GM21390 (cell line): ENCODE measurements around the gene RILPL2.
A peak's percentile ranks its signal among the peaks of the same experiment; 100 is the strongest.
"Not testable (repeated sequence)": the region's sequence is repeated elsewhere in the genome, so short reads cannot be mapped to it uniquely, and the experiment has no call there.

Experiments used
- ATAC-seq: cut with Tn5 transposase; IDR thresholded peaks from one replicate; pipeline ENCODE4 v1.9.1; 2021; ENCODE audit not compliant: unreplicated experiment

RILPL2 gene, protein sequence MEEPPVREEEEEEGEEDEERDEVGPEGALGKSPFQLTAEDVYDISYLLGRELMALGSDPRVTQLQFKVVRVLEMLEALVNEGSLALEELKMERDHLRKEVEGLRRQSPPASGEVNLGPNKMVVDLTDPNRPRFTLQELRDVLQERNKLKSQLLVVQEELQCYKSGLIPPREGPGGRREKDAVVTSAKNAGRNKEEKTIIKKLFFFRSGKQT

DNA sequence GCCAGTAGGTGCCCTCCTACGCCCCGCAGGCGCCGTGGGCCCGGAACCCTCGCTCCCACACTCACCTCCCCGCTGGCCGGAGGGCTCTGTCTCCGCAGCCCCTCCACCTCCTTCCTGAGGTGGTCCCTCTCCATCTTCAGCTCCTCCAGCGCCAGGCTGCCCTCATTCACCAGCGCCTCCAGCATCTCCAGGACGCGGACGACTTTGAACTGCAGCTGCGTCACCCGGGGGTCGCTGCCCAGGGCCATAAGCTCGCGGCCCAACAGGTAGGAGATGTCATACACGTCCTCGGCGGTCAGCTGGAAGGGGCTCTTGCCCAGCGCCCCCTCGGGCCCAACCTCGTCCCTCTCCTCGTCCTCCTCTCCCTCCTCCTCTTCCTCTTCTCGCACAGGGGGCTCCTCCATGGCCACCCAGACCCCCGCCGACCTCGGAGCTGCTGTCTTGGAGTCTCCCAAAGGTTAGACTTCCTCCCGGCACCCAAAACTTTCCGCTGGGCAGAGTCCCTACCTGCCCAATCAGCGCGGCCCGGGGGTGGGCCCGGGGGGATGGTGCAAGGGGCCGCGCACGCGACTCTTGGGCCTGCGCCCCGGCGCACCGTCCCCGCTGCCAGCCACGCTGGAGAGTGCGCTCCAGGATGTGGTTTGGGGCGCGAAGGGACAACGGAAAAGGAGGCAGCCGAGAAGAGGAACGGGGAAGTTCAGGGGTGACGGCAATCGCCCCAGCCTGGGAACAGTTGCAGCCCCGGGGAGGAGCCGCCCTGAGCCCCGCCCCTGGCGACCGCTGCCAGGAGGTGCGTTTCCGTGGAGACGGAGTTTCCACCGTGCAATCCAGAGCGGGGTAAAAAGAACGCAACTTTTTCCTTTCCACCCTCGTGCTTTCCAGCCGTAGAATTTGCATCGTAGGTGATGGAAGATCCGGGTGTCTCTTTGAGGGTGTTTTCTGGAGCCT lies at the start of gene RILPL2:
Gene RILPL2, minus strand, starts transcription at position 668 of the 948 bp plus-strand sequence. Its CDS starts 264 bp downstream, at position 404.
- peak; percentile 78 for ATAC-seq

DNA sequence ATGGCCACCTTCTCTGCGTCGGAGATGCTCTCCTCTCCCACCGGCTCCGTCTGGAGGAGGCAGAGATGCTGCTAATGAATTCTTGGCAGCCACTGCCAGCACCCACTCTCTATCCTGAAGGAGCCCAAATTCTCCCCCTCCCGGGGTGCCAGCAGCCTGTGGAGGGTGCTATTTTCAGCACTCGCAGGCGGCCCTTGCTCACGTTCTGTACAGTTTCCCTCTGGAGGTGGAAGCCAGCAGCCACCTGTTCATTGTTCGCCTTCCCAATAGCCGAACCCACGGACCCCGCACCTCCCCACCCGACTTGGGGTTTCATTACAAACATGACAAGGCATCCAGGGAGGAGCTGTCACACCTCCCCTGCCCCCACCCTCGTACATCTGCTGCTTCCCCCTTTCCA lies 49.3 kb upstream of the RILPL2 start:
- ATAC-seq = no peak

DNA sequence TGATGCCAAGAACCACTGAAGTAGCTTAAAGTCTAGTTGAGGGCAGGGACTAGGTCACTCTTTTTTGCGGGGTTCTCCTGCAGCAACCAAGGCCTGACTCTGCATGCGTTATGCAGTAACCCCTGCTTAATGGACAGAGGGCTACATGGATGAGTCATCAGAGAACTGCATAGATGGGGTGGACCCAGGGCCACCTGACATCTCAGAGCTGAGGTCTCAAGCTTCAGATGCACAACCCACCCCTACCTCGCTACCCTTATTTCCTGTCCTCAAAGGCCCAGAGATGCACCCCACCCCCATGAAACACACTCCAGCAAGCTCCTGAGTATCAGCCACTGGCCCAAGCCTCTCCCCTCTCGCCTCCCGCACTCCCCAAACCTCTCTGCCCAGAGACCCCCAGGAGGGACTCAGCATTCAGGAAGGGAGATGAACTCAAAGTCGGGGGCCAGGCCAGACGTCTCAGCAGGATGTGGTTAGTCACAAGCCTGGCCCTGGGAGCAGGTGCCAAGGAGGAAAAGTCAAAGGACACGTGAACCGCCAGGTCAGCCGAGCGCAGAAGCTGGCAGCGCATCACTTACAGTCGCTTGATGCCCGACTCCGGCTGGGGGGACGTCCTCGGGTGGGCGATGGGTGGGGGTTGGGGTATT lies 47.2 kb upstream of the RILPL2 start:
- ATAC-seq = no peak

DNA sequence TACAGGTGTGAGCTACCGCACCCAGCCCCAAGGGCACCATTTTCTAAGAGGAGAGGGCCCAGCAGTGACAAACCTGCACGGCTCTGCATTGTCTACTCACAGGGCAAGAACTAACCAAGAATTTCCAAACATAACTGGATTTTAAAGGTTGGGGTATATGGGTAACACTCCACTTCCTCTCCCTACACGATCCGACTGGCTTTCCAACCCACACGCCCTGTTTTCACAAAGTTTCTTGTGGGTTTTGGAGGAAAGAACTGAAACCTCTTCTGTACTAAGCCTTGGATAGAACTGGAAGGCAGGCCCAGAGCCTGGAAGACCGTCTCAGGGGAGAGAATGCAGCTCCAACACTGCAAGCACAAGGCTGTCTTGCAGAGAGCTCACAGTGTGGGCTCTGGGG lies 46.4 kb upstream of the RILPL2 start:
- ATAC-seq = no peak

DNA sequence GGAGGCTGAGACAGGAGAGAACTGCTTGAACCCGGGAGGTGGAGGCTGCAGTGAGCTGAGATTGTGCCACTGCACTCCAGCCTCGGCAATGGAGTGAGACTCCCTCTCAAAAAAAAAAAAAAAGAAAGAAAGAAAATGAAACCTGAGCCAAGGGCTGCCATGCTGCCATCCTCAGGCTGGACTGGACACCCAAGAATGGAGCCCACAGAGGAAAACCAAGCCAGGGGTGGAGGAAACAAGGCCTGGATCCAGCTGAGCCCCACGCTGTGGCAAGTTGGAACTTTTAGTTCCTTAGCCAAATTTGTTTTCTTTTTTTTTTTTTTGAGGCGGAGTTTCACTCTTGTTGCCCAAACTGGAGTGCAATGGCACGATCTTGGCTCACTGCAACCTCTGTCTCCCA lies 44.8 kb upstream of the RILPL2 start:
- not testable (repeated sequence) for ATAC-seq

DNA sequence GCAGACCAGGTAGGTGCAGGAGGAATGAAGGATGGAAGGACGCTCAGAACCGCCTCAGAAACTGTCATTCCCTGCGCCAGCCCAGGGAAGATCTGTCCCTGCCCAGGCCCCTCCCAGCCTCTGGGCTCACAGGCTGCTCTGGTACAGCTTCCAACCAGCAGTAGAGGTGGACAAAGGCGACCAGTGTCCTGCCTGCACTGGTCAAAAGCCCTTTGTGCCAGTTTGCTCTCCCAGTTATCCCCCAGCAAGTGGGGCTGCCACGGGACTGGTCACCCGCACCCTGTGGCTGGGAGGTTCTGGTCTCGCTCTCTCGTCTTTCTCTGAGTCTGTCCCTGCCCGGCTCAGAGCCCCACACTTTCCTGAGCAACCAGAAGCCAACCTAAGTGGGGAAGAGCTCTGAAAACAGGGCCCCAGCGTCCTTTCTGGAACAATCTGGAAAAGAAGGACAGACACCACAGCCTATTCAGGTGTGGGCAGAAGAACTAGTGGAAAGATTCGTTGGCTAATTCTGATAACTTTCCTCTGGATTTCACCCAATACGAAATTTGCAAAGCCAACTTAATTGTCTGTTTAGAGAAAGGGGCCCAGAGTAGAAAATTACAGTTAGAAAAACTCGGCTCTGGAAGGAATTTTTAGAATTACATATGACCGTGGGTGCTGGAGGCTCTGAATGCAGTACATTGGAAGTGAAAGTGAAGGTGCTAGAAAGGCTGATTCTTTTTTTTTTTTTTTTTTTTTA lies 43.1 kb upstream of the RILPL2 start:
- no peak for ATAC-seq

DNA sequence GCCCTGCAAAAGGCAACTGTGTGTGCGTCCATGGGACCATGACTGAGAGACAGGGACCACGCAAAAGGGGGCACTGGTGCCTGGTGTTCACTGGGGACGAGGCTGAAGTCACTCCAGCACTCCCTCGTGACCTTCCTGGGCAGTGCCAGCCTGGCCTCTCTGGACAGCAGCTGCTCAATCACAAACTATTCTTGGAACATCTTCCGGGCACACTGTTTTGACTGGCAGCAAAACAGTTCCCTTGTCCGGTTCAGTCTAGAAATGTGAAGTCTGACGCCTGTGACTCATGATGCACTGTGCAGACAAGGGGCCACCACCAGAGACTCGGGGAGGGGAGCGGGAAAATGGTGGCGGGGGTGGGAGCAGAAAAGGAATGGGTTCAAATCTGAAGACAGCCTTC lies 42.3 kb upstream of the RILPL2 start:
- ATAC-seq = no peak

DNA sequence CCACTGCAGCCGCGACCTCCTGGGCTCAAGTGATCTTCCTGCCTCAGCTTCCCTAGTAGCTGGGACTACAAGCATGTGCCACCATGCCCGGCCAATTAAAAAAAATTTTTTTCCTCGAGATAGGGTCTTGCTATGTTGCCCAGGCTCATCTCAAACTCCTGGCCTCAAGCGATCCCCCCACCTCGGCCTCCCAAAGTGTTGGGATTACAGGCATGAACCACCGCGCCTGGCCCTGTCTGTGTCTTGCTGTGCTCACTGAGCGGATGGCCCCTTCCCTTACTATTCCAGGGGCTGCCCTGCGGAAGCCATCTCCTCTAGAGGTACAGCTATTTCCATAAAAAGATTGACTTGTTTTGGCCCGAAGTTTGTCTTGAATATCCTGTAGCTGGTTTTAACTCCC lies 41.6 kb upstream of the RILPL2 start:
- ATAC-seq = no peak

DNA sequence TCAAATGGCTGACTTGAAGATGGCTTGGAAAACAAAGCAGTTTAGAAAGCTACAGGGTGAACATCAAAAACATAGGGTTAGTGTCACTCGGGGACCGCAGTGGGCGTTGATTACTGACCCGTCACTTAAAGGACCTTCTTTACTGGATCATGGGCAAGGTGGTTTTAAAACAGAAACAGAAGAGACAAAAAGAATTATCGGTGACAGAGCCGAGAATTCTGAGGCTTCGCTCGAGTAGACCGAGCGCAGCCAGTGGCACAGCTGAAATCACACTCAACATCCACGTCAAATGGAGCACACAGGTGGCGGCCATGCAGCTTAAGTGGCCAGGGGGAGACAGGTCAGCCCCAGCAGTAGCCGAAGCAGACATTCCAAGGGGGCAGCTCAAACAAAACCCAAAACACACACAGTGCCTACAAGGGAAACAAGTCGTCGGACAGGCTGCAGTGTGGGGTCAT lies 38.8 kb upstream of the RILPL2 start:
- no peak for ATAC-seq

DNA sequence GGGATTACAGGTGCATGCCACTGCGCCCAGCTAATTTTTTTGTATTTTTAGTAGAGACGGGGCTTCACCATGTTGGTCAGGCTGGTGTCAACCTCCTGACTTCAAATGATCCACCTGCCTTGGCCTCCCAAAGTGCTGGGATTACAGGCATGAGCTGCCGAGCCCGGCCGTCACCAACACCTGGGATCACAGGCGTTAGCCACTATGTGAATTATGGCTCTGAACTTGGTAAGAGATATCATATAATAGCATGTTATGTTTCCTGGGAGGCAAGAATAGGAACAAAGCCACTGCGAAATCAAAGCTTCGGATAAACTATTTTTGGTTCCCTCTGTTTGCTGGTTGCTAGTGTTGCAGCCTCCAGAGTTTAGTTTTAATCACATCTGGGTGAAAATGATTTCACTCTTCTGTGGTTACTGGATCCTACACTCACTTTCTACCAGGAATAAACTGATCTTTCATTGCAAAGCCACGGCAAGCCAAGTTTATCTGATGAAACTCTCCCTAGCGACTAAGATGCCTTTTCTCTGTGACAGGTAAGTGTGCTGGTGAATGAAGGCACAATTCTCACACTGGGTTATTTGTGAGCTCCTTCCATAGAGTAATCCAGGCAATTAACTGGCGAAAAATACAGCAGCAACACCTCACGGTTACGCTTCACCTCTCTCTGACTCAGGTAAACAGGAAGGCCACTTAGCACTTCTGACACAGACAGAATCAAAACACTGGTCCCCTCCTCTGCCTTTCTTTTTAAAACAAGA lies 38.2 kb upstream of the RILPL2 start:
- ATAC-seq = no peak

DNA sequence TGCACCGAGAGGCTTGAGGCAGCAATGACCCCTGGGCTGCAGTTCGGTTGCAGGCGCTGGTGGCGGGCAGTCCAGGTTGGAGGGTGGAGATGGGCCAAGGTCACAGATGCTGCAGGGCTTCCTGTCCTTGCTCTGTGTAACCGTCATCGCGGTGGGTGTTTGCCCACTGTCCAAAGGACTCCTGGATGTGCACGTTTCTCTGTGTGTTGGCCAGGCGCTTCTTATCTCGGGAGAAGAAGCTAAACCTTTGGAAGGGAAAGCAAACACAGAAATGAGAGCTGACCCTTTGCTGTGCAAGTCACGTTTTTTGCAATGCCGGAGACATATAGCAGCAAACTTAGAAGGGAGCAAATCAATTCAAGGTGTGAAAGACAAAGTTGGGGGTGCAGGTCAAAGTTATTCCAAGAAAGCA lies 36.0 kb upstream of the RILPL2 start:
- no peak for ATAC-seq

DNA sequence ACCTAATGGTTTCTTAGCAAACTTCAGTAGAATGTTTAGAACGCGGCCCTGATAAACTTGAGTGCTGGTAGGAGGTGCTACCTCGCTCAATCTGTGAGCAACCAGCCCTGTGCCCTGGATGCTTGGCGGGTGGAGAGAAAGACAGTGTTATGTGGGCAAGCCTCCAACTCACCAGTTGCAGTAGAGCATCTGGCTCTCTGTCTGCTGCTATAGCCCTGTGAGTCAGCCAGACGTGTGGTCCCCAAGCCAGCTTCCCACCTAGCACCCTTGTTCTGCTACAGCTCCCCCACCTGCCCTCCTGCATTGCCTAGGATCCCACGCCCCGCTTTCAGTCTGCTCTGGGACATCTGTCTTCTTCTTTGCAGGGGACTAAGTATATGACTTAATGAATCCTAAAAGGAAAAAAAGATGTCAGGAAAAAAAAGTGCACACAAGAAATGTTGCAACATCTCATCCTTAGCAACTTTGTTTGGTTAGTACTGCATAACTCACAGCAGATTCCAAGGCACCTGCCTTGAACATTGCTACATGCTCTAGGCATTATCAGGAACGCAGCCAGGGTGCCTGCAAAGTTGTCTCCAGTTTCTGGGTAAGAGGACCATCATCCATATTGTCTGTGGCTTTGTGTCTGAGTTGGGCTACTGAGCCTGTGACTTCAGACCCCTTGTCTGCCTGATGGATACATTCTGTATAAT lies 35.0 kb upstream of the RILPL2 start:
- no peak for ATAC-seq

DNA sequence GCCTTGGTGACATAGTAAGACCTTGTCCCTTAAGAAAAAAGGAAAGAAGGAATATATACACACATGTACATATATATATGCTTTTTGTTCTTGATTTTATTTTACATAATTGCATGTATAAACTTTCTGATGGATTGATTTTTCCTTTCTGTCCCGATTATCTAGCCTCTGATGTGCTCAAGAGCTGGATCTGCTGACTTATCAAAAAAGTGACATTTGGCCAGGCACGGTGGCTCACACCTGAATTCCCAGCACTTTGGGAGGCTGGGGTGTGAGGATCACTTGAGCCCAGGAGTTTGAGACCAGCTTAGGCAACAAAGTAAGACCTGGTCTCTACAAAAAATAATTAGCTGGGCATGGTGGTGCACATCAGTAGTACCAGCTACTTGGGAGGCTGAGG lies 33.5 kb upstream of the RILPL2 start:
- no peak for ATAC-seq

DNA sequence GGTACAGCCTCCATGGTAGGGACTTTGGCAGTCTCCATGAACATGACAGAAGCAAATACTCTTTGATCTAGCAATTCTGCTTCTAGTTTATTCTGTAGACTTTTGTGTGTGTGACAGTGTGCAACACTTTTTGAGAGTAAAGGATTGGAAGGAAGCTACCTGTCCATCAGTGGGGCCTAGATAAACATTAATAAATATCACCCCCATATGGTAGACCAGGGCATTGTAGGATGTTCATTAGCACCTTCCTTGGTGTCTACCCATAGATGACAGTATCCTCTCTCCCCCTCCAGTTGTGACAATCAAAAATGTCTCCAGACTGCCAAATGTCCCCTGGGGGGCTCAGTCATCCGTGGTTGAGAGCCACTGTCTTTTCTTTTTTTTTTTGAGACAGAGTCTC lies 32.3 kb upstream of the RILPL2 start:
- peak; percentile 67 for ATAC-seq

DNA sequence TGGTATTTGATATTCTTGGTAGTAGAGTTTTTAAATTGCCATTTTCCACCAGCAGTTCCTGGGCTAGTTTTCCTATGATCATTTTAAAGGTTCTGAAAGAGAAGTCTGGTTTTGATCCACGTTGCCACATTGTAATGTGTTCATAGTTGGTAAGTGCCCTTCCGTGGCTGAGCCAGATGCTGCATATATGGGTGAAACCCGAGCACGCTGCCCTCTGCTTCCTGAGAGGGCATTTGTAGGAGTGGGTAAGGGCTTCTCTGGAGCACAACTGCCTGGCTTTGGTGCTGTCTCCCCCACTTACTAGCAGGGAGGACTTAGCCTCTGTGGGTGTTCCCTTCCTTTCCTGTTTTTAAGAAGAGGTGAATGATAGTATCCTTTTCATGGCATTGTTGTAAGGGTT lies 28.6 kb upstream of the RILPL2 start:
- no peak for ATAC-seq

DNA sequence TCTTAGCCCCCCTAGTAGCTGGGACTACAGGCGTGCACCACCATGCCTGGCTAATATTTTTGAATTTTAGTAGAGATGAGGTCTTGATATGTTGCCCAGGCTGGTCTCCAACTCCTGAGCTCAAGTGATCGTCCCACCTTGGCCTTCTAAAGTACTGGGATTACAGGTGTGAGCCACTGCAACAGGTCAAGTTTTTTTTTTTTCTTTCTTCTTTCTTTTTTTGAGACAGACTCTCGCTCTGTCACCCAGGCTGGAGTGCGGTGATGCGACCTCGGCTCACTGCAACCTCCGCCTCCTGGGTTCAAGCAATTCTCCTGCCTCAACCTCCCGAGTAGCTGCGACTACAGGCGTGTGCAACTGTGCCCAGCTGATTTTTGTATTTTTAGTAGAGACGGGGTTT lies 26.7 kb upstream of the RILPL2 start:
- ATAC-seq = not testable (repeated sequence)

DNA sequence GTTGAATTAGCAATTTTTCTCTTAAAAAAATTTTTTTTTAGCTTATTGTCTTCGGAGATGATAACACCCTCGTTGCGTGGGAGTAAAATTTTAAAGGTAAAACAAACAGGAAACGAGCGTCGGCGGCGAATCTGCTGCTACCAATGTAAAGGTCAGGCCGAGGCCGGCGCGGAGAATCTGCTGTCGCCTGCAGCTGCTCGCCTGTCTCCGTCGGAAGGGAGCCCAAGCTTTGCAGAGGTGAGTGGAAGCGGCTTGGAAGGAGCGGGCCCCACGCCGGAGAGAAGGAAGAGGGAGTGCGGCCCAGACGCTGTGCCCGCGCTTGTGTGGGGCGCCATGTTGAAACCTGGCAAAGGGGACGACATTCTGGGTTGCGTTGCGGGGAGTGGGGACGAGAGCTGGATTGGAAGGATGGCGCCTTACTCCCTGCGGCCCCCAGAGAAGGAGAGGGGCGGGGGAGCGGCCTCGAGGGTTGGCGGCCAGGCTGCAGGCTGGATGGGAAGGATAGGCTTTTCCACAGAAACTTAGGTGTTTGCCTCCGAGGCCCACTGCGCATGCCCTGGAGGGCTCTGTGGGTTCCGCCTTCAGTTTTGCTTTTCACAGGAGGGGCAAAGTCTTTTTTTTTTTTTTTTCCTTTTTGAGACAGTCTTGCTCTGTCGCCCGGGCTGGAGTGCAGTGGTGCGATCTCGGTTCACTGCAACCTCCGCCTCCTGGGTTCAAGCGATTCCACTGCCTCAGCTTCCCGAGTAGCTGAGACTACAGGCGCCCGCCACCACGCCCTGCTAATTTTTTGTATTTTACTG lies 21.7 kb upstream of the RILPL2 start, which contains the start of gene SNRNP35:
Gene SNRNP35, plus strand, starts transcription at position 160 of the 800 bp plus-strand sequence. CDS start 7,402 bp downstream, outside the sequence.
- ATAC-seq = no peak

DNA sequence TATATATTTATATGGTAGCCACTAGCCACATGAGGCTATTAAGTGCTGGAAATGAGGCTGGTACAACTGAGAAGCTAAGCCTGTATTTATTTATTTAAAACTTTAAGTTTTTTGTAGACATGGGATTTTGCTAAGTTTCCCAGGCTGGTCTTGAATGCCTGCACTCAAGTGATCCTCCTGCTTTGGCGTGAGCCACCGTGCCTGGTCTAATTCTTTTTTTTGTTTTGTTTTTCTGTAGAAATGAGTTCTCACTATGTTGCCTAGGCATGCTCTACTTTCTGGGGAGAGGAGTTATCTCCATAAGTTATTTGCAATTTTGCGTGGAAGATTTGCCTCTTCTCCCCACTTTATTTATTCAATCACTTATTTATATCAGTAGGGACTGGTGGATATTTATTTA lies 16.7 kb upstream of the RILPL2 start:
- no peak for ATAC-seq

DNA sequence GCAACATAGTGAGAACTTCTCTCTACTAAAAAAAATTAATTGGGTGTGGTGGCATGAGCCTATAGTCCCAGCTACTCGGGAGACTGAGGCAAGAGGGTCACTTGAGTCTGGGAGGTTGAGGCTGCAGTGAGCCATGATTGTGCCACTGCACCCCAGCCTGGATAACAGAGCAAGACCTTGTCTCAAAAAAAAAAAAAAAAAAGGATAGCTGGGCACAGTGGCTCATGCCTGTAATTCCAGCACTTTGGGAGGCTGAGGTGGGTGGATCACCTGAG lies 15.7 kb upstream of the RILPL2 start:
- not testable (repeated sequence) for ATAC-seq
